ENCODE measurements around the gene POLE3.
"Not testable (repeated sequence)": the region's sequence is repeated elsewhere in the genome, so short reads cannot be mapped to it uniquely, and the experiment has no call there.

Gene POLE3

DNA sequence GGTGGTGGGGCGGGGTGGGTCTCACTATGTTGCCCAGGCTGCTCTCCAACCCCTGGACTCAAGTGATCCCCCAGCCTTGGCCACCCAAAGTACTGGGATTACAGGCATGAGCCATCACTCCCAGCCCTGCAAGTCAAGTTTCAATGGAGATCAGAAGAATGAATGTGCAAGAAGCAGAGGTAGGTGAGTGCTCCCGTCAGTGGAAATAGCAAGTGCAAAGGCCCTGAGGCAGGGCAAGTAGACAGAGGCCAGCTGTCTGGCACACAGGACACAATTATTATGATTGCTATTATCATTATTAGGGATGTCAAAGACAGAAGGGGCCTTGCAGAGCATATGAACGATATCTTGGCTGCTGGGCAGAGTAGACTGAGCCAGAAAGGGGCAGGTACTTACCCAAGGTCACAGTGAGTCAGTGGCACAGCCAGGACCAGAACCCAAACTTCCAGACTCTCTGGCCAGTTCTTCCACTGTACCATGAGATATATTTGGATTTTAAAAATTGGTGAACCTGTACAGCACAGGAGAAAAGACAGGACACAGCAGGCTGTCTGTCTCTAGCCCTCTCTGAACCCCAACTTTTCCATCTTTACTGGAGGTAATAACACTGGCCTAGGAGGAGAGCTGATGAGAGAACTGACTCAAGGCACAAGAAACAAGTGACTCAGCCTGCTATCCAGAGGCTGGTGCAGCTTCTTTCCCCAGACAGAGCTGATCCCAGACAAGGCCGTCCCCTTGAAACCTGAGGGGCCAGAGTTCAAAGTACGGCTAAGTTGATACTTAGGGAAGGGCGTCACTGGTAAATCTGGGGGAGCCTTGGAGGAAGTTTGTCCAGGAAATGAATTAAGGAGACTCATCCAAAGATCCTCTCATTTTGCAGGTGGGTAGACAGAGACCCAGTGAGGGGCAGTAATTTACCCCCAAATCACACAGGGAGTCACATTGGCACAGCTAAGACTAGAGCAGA lies 35.1 kb downstream of the POLE3 start:
- DNase-seq: no peak

DNA sequence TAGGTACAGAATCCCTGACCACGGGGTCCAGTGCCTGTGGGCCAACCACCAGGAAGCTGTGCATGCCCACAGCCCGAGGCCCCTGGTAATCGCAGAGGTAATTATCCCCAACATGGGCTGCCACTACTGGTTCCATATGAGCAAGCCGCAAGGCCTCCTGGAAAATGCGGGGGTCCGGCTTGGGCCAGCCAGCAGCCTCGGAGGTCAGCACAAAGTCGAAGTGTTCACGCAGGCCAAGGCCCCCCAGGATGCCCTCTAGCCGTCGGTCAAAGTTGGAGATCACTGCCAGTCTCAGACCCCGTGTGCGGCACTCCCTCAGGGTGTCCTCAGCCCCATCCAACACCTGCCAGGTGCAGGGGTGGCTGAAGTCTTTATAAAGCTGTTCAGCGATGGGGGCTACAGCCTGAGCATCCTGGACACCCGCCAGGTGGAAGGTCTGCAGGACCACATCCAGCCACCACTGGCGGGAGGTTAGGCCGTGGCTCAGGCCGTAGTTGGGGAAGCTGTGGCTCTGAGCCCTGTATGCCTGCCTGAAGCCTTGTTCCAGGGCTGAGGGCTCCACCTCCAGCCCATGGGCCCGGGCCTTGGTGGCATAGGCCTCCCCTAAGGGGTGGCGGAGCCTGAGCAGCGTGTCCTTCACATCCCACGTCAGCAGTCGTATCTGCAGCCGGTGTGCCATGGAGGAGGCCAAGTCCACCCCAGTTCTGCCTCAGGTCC lies 36.6 kb downstream of the POLE3 start:
- DNase-seq: no peak

- DNase-seq: no peak
Measured at GRCh38 chr9:113373256-113373655, 37.2 kb downstream of the POLE3 start.

DNA sequence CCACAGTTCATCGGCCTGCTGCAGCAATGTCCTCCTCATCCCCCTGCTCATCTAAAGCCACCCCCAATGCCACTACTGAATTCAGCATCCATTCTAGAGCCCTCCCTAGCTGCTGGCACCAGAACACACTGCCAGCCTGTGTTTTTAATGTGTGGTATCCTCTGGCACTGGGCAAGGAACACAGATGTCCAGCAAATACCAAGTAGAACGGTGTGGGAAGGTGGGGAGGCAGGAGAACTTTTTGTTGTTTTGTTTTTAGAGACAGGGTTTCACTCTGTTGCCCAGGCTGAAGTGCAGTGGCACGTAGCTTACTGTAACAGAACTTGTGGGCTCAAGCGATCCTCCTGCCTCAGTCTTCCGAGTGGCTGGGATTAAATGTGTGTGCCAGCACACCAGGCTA lies 38.4 kb downstream of the POLE3 start:
- DNase-seq: no peak

- no peak for DNase-seq
Measured at GRCh38 chr9:113370806-113371325, 39.6 kb downstream of the POLE3 start.

DNA sequence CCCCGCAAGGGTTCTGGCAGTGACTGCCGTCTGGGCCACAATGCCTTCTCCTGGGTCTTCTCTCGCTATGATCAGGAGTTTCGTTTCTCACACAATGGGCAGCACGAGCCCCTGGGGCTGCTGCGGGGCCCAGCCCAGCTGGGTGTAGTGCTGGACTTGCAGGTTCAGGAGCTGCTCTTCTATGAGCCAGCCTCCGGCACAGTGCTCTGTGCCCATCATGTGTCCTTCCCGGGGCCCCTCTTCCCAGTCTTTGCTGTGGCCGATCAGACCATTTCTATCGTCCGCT lies 40.7 kb downstream of the POLE3 start:
- DNase-seq: no peak

DNA sequence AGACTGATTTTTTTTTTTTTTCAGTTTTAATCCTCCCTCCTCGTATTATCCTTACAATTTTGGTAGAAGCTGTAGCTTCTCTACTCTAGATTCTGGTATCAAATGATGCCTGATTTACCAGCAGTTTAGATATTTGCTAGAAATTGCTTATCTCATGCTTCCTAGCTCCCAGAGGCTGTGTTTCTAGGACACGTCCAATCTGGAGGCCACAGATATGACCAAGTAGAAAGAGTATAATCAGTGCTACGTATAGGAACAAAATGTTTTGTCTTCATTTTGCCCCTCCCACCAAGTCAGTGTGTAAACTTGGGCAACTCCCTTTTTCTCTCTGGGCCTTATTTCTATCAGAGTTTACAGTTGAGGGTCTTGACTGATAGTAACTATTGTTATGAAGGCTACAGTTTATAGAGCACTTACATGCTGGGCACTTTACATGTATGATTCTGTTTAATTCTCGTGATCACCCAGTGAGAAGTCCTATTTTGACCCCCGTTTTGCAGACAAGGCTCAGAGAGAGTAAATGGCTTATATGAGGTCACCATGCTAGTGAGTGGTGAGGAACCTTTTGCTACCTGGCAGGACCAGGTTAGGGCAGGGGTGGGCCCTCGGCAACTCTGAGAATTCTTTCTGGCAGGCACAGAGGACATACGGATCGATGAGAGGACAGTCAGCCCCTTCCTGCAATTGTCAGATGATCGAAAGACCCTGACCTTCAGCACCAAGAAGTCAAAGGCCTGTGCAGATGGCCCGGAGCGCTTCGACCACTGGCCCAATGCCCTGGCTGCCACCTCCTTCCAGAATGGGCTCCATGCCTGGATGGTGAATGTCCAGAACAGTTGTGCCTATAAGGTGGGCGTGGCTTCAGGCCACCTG lies 41.3 kb downstream of the POLE3 start:
- no peak for DNase-seq

- DNase-seq: no peak
Measured at GRCh38 chr9:113368348-113368981, 42.0 kb downstream of the POLE3 start.

DNA sequence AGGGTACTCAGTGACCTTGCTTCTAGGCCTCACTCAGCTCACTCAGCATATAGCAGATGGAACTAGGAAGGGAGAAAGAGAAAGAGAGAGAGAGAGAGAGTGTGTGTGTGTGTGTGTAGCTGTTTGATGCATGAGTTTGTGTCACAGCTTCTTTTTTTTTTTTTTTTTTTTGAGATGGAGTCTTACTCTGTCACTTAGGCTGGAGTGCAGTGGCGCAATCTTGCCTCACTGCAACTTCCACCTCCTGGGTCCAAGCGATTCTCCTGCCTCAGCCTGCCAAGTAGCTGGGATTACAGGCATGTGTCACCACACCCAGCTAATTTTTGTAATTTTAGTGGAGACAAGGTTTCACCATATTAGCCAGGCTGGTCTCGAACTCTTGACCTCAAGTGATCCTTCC lies 44.8 kb downstream of the POLE3 start:
- not testable (repeated sequence) for DNase-seq

- no peak for DNase-seq
Measured at GRCh38 chr9:113364951-113365350, 45.5 kb downstream of the POLE3 start.

- DNase-seq: no peak
Measured at GRCh38 chr9:113363336-113363735, 47.1 kb downstream of the POLE3 start.

DNA sequence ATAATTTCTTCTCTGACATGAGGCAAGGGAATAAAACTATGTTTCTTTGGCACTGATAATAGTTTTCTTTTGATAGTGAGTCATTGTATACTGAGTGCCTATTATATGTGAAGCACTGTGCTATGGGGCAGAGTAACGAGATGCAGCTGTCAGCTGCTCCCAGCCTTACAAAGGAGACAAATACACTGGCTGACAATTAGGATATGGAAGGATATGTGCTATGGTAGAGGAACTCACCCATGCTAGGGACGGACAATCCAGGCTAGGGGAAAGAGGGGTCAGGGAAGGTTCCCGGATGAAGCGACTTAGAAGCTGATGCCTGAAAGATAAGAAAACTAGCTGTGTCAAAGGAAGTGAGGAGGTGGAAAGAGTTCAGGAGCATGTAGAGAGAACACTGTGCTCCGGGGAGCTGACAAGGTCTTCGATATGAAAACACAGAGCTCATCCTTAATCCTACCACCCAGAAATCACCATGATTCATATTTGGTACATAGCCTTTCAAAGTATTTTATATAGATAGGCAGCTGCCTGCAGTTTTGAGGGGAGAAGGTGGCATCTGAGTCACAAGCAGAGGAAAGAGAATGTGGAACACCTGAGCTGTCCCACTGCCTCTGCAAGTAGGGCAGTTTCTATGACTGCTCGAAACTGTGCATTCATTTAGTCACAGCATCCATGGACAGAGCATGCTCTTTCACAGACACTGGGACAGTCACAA lies 49.0 kb downstream of the POLE3 start:
- DNase-seq: no peak

DNA sequence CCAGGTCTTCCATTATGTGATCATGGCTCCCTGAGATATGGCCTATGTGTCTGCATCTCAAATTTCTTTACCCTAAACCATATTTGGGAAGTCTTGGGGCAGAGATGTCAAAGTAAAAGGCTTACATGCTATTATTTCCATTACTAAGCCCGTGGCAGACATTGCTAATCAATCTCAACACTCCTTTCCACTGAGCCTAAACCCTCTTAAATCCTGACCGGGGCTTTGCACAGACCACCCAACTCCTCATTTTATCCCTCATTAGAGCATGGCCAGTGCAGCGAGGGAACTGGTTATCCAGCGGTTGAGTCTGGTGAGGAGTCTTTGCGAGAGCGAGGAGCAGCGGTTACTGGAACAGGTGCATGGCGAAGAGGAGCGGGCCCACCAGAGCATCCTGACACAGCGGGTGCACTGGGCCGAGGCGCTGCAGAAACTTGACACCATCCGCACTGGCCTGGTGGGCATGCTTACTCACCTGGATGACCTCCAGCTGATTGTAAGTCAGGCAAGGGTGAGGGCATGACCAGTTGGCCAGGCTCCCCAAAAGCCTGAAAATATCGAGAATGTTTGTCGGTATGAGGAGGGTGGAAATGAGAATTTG lies 50.1 kb downstream of the POLE3 start:
- DNase-seq: no peak

- no peak for DNase-seq
Measured at GRCh38 chr9:113359385-113359784, 51.1 kb downstream of the POLE3 start.

All from NCI-H524 treated with DMSO at 0.1 percent for 48 hours (cell line).